Karpas-422 (cell line): ENCODE measurements around the gene KIAA0930. TPM values are rescaled to one million over a fixed set of nuclear protein-coding genes. Genes with fewer than 3 reads are reported as not detected.
"Not testable (repeated sequence)": the region's sequence is repeated elsewhere in the genome, so short reads cannot be mapped to it uniquely, and the experiment has no call there.

Source experiments
- DNase-seq: peaks from one replicate; pipeline ENCODE4 v3.0.0-alpha.2; 2015
- H2AFZ ChIP-seq: fragments of 200-600 bp; sonication (generic); 2 replicates; pipeline ENCODE4 v1.6.1; 2014; ENCODE audit warnings: antibody characterized with exemption, low read length, mixed read lengths
- H3K27ac ChIP-seq: fragments of 200-600 bp; sonication (generic); 2 replicates; pipeline ENCODE4 v1.5.1; 2014; ENCODE audit warnings: mild to moderate bottlenecking, low read length, moderate library complexity
- H3K27me3 ChIP-seq: fragments of 200-600 bp; sonication (generic); 2 replicates; pipeline ENCODE4 v1.6.1; 2014; ENCODE audit warnings: low read length, mixed read lengths
- H3K36me3 ChIP-seq: fragments of 200-600 bp; sonication (generic); 2 replicates; pipeline ENCODE4 v1.6.1; 2014; ENCODE audit warnings: low read length, mixed read lengths; ENCODE audit not compliant: insufficient read depth
- H3K4me1 ChIP-seq: fragments of 200-600 bp; sonication (generic); 2 replicates; pipeline ENCODE4 v1.6.1; 2014; ENCODE audit warnings: mild to moderate bottlenecking, low read length, mixed read lengths
- H3K4me2 ChIP-seq: fragments of 200-600 bp; sonication (generic); 2 replicates; pipeline ENCODE4 v1.6.1; 2014; ENCODE audit warnings: low read length, low read depth, mild to moderate bottlenecking; ENCODE audit not compliant: poor library complexity, severe bottlenecking
- H3K4me3 ChIP-seq: fragments of 200-600 bp; sonication (generic); 2 replicates; pipeline ENCODE4 v1.5.1; 2014; ENCODE audit warnings: mild to moderate bottlenecking, antibody characterized with exemption, low read length, mixed read lengths
- H3K79me2 ChIP-seq: fragments of 200-600 bp; sonication (generic); 2 replicates; pipeline ENCODE4 v1.6.1; 2014; ENCODE audit warnings: mild to moderate bottlenecking, low read length, mixed read lengths
- H3K9ac ChIP-seq: fragments of 200-600 bp; sonication (generic); 2 replicates; pipeline ENCODE4 v1.6.0; 2014; ENCODE audit warnings: low read length
- H3K9me2 ChIP-seq: fragments of 200-600 bp; sonication (generic), shearing (Covaris generic); replicated peaks from 2 replicates; pipeline ENCODE4 v1.6.0; 2014; ENCODE audit warnings: mild to moderate bottlenecking, low read length, moderate library complexity; ENCODE audit not compliant: insufficient read depth
- H3K9me3 ChIP-seq: fragments of 300-700, 200-600 bp; sonication (generic); 2 replicates; pipeline ENCODE4 v1.6.1; 2014; ENCODE audit warnings: low read length, mixed read lengths
- H4K20me1 ChIP-seq: fragments of 200-600 bp; sonication (generic); 2 replicates; pipeline ENCODE4 v1.6.1; 2014; ENCODE audit warnings: mild to moderate bottlenecking, antibody characterized with exemption, low read length, low read depth; ENCODE audit not compliant: insufficient read depth
- total RNA-seq: library from RNA; depleted of rRNA; stranded (reverse); fragments of >200 nt; shearing (Covaris generic); gene quantifications from 2 replicates; pipeline ENCODE4 v1.2.3, GENCODE V29; 2014; ENCODE audit warnings: low replicate concordance

Gene KIAA0930
- total RNA-seq, 1 experiment from 2014 or later, result 19.3 TPM

DNA sequence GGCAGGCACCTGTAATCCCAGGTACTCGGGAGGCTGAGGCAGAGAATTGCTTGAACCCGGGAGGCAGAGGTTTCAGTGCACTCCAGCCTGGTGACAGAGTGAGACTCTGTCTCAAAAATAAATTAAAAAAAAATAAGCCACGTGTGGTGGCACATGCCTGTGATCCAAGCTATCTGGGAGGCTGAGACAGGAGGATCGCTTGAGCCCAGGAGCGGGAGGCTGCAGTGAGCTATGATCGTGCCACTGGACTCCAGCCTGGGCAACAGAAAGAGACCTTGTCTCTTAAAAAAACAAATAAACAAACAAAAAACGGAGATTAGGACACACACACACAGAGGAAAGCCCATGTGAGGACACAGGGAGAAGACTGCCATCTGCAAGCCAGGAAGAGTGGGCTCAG, 37.0 kb upstream of the KIAA0930 start:
- DNase-seq, H3K4me1 ChIP-seq, H3K4me2 ChIP-seq, H3K9me2 ChIP-seq, H2AFZ ChIP-seq, H3K4me3 ChIP-seq, H4K20me1 ChIP-seq, H3K79me2 ChIP-seq, H3K27ac ChIP-seq, H3K9ac ChIP-seq, H3K36me3 ChIP-seq, H3K27me3 ChIP-seq, H3K9me3 ChIP-seq: not testable (repeated sequence)

- Histone ChIP-seq H2AFZ (no peak overlapping the region), H3K79me2 (no peaks in the 10 kb centered on the region), H3K9ac (no peak overlapping the region), H3K27ac (no peak overlapping the region), H3K9me2 (no peaks in the 10 kb centered on the region), H3K36me3 (no peaks in the 10 kb centered on the region), H3K9me3 (no peaks in the 10 kb centered on the region), H3K4me2 (no peak overlapping the region), H3K4me1 (no peaks in the 10 kb centered on the region), H4K20me1 (no peaks in the 10 kb centered on the region), H3K4me3 (no peak overlapping the region), H3K27me3 (no peaks in the 10 kb centered on the region)
- DNase-seq, result no peak
These were observed 35.9 kb upstream of the KIAA0930 start for GRCh38 chr22:45276507-45277105.

DNA sequence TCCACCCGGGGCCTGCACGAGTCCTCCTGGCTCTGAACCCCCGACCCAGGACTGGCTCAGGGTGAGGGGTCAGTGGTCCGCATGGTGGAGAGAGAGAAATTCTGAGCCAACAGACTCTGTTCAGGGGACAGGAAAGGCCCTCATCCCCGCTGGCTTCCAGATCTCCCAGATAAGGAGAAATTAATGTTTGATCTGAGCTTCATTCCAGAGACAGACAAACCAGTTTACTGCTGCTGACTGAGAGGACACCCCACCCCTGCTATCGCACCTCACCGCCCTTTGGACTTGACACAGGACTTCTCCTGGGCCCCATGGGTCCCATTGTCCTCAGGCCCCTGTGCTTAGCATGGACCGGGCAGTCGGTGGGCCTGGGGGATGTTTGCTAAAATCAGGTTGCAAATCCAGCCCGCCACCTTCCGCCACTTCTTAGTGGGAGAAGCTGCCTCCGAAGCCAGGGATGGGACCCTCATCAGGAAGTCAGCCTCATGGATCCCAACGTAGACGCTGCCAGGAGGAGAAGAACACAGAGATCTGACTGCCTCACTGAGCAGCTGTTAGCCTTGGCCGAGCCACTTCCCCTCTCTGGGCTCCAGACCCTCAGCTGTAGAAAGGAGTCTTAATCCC, 32.9 kb upstream of the KIAA0930 start:
- Histone ChIP-seq H3K9me2 (no peaks in the 10 kb centered on the region), H3K4me2 (no peak overlapping the region), H4K20me1 (no peaks in the 10 kb centered on the region; the same call in 1 of the 2 replicates), H3K4me1 (peaks cover 14% of the 10 kb centered on the region), H3K36me3 (no peaks in the 10 kb centered on the region), H3K27ac (no peak overlapping the region), H3K79me2 (no peaks in the 10 kb centered on the region), H3K27me3 (0 out of 2 replicates have a peak, but pooled peaks cover 3% of the 10 kb centered on the region), H3K9me3 (no peaks in the 10 kb centered on the region), H3K4me3 (no peak overlapping the region), H2AFZ (no peak overlapping the region), H3K9ac (no peak overlapping the region)
- no peak for DNase-seq

DNA sequence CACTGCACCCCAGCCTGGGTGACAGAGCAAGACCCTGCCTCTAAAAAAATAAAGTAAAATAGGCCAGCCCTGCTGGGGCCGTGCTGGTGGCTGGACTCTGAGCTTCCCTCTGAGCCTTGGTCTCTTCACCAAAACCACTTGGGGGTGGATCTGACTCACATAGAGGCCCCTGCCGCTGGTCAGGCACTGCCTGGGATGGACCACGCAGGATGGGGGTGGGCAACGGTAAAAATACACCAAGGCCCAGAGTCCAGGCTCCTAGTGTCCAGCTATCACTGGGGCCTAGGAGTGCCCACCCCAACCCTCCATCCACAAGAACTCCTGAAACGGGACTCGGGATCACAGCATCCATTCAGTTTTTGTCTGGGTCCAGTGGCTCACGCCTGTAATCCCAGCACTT, 31.8 kb upstream of the KIAA0930 start:
- H3K36me3 ChIP-seq, result no peaks in the 10 kb centered on the region
- no peak overlapping the region for H2AFZ ChIP-seq

GRCh38 chr22:45271667-45272201, 31.0 kb upstream of the KIAA0930 start:
- Histone ChIP-seq H3K4me3 (no peak overlapping the region), H3K79me2 (no peaks in the 10 kb centered on the region), H2AFZ (no peak overlapping the region), H3K27me3 (0 out of 2 replicates have a peak, but pooled peaks cover 3% of the 10 kb centered on the region), H4K20me1 (no peaks in the 10 kb centered on the region; the same call in 1 of the 2 replicates), H3K36me3 (no peaks in the 10 kb centered on the region), H3K9me3 (no peaks in the 10 kb centered on the region), H3K9ac (no peak overlapping the region), H3K4me1 (peaks cover 14% of the 10 kb centered on the region), H3K27ac (no peak overlapping the region), H3K4me2 (no peak overlapping the region), H3K9me2 (no peaks in the 10 kb centered on the region)
- DNase-seq, result no peak

More for the DNA sequence above, 31.8 kb upstream of the KIAA0930 start:
- no peaks in the 10 kb centered on the region for H3K79me2 ChIP-seq
- no peak overlapping the region for H3K27ac ChIP-seq
- H3K9me3 ChIP-seq, result no peaks in the 10 kb centered on the region
- H3K9ac ChIP-seq, result no peak overlapping the region
- H3K4me1 ChIP-seq, result peaks cover 14% of the 10 kb centered on the region
- H3K4me3 ChIP-seq, result no peak overlapping the region
- H3K27me3 ChIP-seq, result 0 out of 2 replicates have a peak, but pooled peaks cover 3% of the 10 kb centered on the region
- no peak overlapping the region for H3K4me2 ChIP-seq
- no peaks in the 10 kb centered on the region for H3K9me2 ChIP-seq
- H4K20me1 ChIP-seq, result no peaks in the 10 kb centered on the region; the same call in 1 of the 2 replicates
- DNase-seq, result no peak

GRCh38 chr22:45270095-45271020, 29.7 kb upstream of the KIAA0930 start:
- H4K20me1 ChIP-seq, result no peaks in the 10 kb centered on the region; the same call in 1 of the 2 replicates
- H3K36me3 ChIP-seq, result no peaks in the 10 kb centered on the region
- no peak for DNase-seq
- H3K4me3 ChIP-seq, result no peak overlapping the region
- H2AFZ ChIP-seq, result no peak overlapping the region
- no peaks in the 10 kb centered on the region for H3K9me2 ChIP-seq
- no peaks in the 10 kb centered on the region for H3K9me3 ChIP-seq
- no peak overlapping the region for H3K9ac ChIP-seq
- no peak overlapping the region for H3K27ac ChIP-seq
- no peak overlapping the region for H3K4me2 ChIP-seq
- H3K79me2 ChIP-seq, result no peaks in the 10 kb centered on the region
- 0 out of 2 replicates have a peak, but pooled peaks cover 3% of the 10 kb centered on the region for H3K27me3 ChIP-seq
- peaks cover 18% of the 10 kb centered on the region for H3K4me1 ChIP-seq

- Histone ChIP-seq H3K9me3 (no peaks in the 10 kb centered on the region), H3K27me3 (0 out of 2 replicates have a peak, but pooled peaks cover 3% of the 10 kb centered on the region), H3K9me2 (no peaks in the 10 kb centered on the region), H3K79me2 (no peaks in the 10 kb centered on the region), H3K4me2 (peak overlapping the region; percentile 68), H3K27ac (no peak overlapping the region), H3K36me3 (no peaks in the 10 kb centered on the region), H2AFZ (peak overlapping the region; percentile 60; the same call in 1 of the 2 replicates), H3K9ac (peak overlapping the region; percentile 39), H3K4me3 (peak overlapping the region; percentile 49; the same call in 1 of the 2 replicates), H3K4me1 (peaks cover 23% of the 10 kb centered on the region), H4K20me1 (no peaks in the 10 kb centered on the region; the same call in 1 of the 2 replicates)
- DNase-seq, result peak; percentile 95
These were observed 28.5 kb upstream of the KIAA0930 start for GRCh38 chr22:45268958-45269844.
